Esophagus muscularis mucosa (tissue), 4 donors: ENCODE measurements around the gene CD82.

Experiments
- CTCF ChIP-seq, 3 experiments: fragments of 200-600 bp in 2 of 3; fragments of 450-650 bp in 1 of 3; sonication (generic) in 2 of 3; IDR thresholded peaks; one replicate each; pipeline ENCODE4 v1.5.1; 2017 to 2019; ENCODE audit warnings: antibody characterized with exemption in 3 of 3, mild to moderate bottlenecking in 2 of 3, moderate library complexity in 1 of 3
- EP300 ChIP-seq: sonication (generic); formaldehyde crosslinking; IDR thresholded peaks from one replicate; pipeline ENCODE4 v1.6.1; 2017; ENCODE audit warnings: antibody characterized with exemption
- POLR2AphosphoS5 ChIP-seq, 2 donors: sonication (generic); formaldehyde crosslinking; IDR thresholded peaks; one replicate each; pipeline ENCODE4 v1.6.1; 2017; ENCODE audit warnings: antibody characterized with exemption in 2 of 2

DNA sequence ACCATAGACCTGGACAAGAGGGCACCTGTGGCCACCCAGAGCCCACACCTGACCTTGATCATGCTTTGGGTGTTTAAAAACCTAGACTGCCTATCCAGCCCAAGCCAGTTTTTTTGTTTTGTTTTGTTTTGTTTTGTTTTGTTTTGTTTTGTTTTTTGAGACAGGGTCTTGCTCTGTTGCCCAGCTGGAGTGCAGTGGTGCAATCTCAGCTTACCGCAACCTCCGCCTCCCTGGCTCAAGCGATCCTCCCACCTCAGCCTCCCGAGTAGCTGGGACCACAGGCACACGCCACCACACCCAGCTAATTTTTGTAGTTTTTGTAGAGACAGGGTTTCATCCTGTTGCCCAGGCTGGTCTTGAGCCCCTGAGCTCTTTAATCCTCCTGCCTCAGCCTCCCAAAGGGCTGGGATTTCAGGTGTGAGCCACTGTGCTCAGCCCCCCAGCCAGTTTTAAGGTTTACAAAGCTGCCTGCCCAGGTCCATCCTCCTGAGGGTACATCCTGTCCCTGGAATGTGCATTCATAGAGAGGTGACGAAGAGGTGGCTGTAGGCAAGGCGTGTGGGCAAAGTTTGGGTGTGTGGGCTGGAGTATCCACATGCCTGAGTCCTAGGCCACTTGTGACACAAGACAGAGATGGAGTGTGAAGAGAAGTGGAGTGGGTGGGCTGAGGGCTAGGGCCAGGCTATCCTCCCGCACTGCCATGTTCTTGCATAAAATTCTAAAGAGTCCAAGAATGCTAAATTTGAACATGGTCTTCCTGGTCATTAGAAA is 3.3 kb upstream of the CD82 start:
- no peak for TF ChIP-seq CTCF (IDR thresholded peaks at IDR 0.05)
- no peak for TF ChIP-seq POLR2AphosphoS5 (IDR thresholded peaks at IDR 0.05)
- TF ChIP-seq EP300 = no peak
